Breast epithelium (tissue), 4 donors: ENCODE measurements around the gene TNC. TPM values are rescaled to one million over a fixed set of nuclear protein-coding genes. Genes with fewer than 3 reads are reported as not detected.

Experiments
- DNase-seq, 2 donors: peaks; one replicate each; pipeline ENCODE4 v3.0.0-alpha.2; 2019; ENCODE audit warnings: low spot score in 2 of 2
- H3K27ac ChIP-seq, 2 donors: fragments of 200-600 bp; sonication (generic) in 1 of 2; one replicate each; pipeline ENCODE4 v1.5.1; 2016 to 2019; ENCODE audit warnings: mild to moderate bottlenecking in 1 of 2
- H3K27me3 ChIP-seq, 2 donors: fragments of 200-600 bp; sonication (generic) in 1 of 2; one replicate each; pipeline versions ENCODE4 v1.5.1 to v1.6.0; 2017 to 2019; ENCODE audit warnings: control low read depth in 1 of 2, mild to moderate bottlenecking in 1 of 2
- H3K36me3 ChIP-seq: fragments of 200-600 bp; one replicate; pipeline ENCODE4 v1.5.1; 2019
- H3K4me1 ChIP-seq, 2 donors: fragments of 200-600 bp; sonication (generic); one replicate each; pipeline ENCODE4 v1.5.1; 2016 to 2019; ENCODE audit warnings: control low read depth in 1 of 2
- H3K4me3 ChIP-seq, 3 donors: fragments of 200-600 bp; sonication (generic); 1 replicate in 2 of 3; 2 replicates in 1 of 3; pipeline ENCODE4 v1.5.1; 2016 to 2019; ENCODE audit warnings: mild to moderate bottlenecking in 3 of 3, moderate library complexity in 2 of 3
- H3K9me3 ChIP-seq, 2 donors: fragments of 200-600 bp; sonication (generic) in 1 of 2; one replicate each; pipeline ENCODE4 v1.5.1; 2016 to 2019; ENCODE audit warnings: control low read depth in 1 of 2
- CTCF ChIP-seq, 3 donors: fragments of 450-650 bp; IDR thresholded peaks; one replicate each; pipeline ENCODE4 v1.5.1; 2016 to 2017; ENCODE audit warnings: antibody characterized with exemption in 3 of 3, mild to moderate bottlenecking in 3 of 3, moderate library complexity in 3 of 3
- POLR2A ChIP-seq: fragments of 450-650 bp; IDR thresholded peaks from one replicate; pipeline ENCODE4 v1.6.1; 2016; ENCODE audit warnings: antibody characterized with exemption, mild to moderate bottlenecking, moderate library complexity
- POLR2AphosphoS5 ChIP-seq, 3 donors: sonication (generic); formaldehyde crosslinking; IDR thresholded peaks; one replicate each; pipeline ENCODE4 v1.6.1; 2017; ENCODE audit warnings: antibody characterized with exemption in 3 of 3
- intact Hi-C: fragments of 100-400 bp; cut with DNase I; formaldehyde crosslinking; loops from one replicate; pipeline ENCODE4 v1.15.1; 2023; ENCODE audit warnings: low total_unique reads
- total RNA-seq, 3 donors: library from RNA; depleted of rRNA; stranded (reverse); fragments of >200 nt; gene quantifications; one replicate each; pipeline ENCODE4 v1.1.0, GENCODE V29; 2016

TNC gene
- total RNA-seq, 3 donors from 2014 or later = 2.4 to 58.0 (median 44.6) TPM

- Histone ChIP-seq H3K27ac (peak overlapping the region in 1 of 2 donors; percentile 55), H3K27me3 (no peaks in the 10 kb centered on the region), H3K9me3 (no peaks in the 10 kb centered on the region), H3K36me3 (no peaks in the 10 kb centered on the region), H3K4me1 (peaks cover 0 to 6% of the 10 kb centered on the region in 2 donors), H3K4me3 (no peak overlapping the region)
- TF ChIP-seq POLR2AphosphoS5 (IDR thresholded peaks at IDR 0.05) = no peak
- no peak for TF ChIP-seq CTCF (IDR thresholded peaks at IDR 0.05)
- no peak for TF ChIP-seq POLR2A
- intact Hi-C loops = no loop called here
- DNase-seq = no peak
These were observed 59.8 kb downstream of the TNC start for GRCh38 chr9:115058175-115058574.

- peaks cover 0 to 6% of the 10 kb centered on the region in 2 donors for H3K4me1 ChIP-seq
- TF ChIP-seq CTCF (IDR thresholded peaks at IDR 0.05) (no peak), POLR2AphosphoS5 (IDR thresholded peaks at IDR 0.05) (no peak), POLR2A (no peak)
- peak overlapping the region in 1 of 2 donors; percentile 55 for H3K27ac ChIP-seq
- H3K36me3 ChIP-seq = no peaks in the 10 kb centered on the region
- H3K27me3 ChIP-seq = no peaks in the 10 kb centered on the region
- no peaks in the 10 kb centered on the region for H3K9me3 ChIP-seq
- intact Hi-C loops = no loop called here
- DNase-seq = no peak
- H3K4me3 ChIP-seq = no peak overlapping the region
These were observed 60.4 kb downstream of the TNC start for GRCh38 chr9:115057559-115057958.

- no peaks in the 10 kb centered on the region for H3K9me3 ChIP-seq
- no peaks in the 10 kb centered on the region for H3K36me3 ChIP-seq
- no peaks in the 10 kb centered on the region for H3K27me3 ChIP-seq
- H3K4me3 ChIP-seq = no peak overlapping the region
- intact Hi-C loops = no loop called here
- H3K27ac ChIP-seq = no peak overlapping the region
- TF ChIP-seq POLR2A (no peak), CTCF (IDR thresholded peaks at IDR 0.05) (no peak), POLR2AphosphoS5 (IDR thresholded peaks at IDR 0.05) (no peak)
- DNase-seq = no peak
- H3K4me1 ChIP-seq = no peaks in the 10 kb centered on the region
These were observed 67.9 kb downstream of the TNC start for GRCh38 chr9:115050002-115050490.

GRCh38 chr9:115046824-115047223, 71.1 kb downstream of the TNC start:
- no peaks in the 10 kb centered on the region for H3K36me3 ChIP-seq
- no peak for TF ChIP-seq POLR2A
- no peak for TF ChIP-seq POLR2AphosphoS5 (IDR thresholded peaks at IDR 0.05)
- TF ChIP-seq CTCF (IDR thresholded peaks at IDR 0.05) = no peak
- H3K4me1 ChIP-seq = no peaks in the 10 kb centered on the region
- H3K4me3 ChIP-seq = no peak overlapping the region
- H3K27me3 ChIP-seq = no peaks in the 10 kb centered on the region
- no peak overlapping the region for H3K27ac ChIP-seq
- DNase-seq = no peak
- no peaks in the 10 kb centered on the region for H3K9me3 ChIP-seq
- intact Hi-C loops = loop anchor here (2.0 kb wide), 1 partner anchor 32 kb away; no protein-coding TSS in a partner anchor

GRCh38 chr9:115046199-115046598, 71.8 kb downstream of the TNC start:
- intact Hi-C loops = loop anchor here (2.0 kb wide), 1 partner anchor 33 kb away; no protein-coding TSS in a partner anchor
- Histone ChIP-seq H3K4me1 (no peaks in the 10 kb centered on the region), H3K4me3 (no peak overlapping the region), H3K36me3 (no peaks in the 10 kb centered on the region), H3K27ac (no peak overlapping the region), H3K27me3 (no peaks in the 10 kb centered on the region), H3K9me3 (no peaks in the 10 kb centered on the region)
- DNase-seq = no peak
- TF ChIP-seq POLR2A = no peak
- TF ChIP-seq CTCF (IDR thresholded peaks at IDR 0.05) = no peak
- no peak for TF ChIP-seq POLR2AphosphoS5 (IDR thresholded peaks at IDR 0.05)
